ENCODE results near the gene MYH9.

The MYH9 gene

DNA sequence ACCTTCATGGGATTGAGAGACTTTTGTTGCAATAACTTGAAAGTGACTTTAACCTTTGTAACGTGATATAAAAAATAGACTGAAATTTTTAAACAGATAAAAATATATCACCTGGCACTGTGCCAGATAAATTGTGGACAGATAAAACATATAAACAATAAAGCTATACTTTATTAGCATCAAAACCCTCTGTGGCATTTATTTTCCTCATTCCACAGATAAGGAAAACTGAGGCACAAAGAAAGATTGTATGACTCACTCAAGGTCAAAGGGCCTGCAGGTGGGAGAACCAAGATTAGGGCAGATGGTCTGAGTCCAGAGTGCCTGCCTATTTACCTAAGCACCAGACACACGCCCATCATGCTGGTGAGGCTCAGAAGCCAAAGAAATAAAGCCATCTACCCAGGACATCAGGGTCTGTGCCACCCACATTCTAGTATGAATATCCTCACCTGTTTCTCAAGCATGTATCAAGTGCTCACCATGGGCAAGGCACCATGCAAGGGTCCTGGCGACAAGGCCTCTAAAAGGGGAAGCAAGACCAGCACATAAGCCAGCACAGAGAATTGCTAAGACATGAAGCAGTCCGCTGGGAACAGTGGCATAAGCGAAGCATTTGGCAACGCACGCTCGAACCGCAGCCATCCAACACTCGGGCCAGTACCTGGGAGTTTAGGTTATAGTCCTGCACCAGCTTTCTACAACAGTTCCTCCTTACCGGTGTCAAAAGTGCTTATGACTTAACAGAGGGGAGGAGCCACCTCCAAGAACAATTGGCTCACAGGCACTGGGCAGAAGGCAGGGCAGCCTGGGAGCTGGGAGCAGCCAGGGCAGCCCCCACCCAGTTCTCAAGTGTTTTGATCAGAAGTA is 17.6 kb downstream of the MYH9 start:
- Histone ChIP-seq H3K9me3 (ENCODE audit: severe bottlenecking) (no peaks in the 10 kb centered on the region), H3K4me3 (ENCODE audit: severe bottlenecking) (no peak overlapping the region), H3K27me3 (ENCODE audit: insufficient read depth, poor library complexity, severe bottlenecking) (no peaks in the 10 kb centered on the region), H3K36me3 (ENCODE audit: low read depth) (peaks cover 83% of the 10 kb centered on the region), H3K4me1 (ENCODE audit: insufficient read depth, poor library complexity, severe bottlenecking) (peaks cover 100% of the 10 kb centered on the region), H3K27ac (ENCODE audit: poor library complexity, severe bottlenecking) (peak overlapping the region; percentile 96)
- ATAC-seq (ENCODE audit: low read depth) (peak; percentile 19), DNase-seq (ENCODE audit: low spot score) (no peak)
- TF ChIP-seq, protein P1, sequence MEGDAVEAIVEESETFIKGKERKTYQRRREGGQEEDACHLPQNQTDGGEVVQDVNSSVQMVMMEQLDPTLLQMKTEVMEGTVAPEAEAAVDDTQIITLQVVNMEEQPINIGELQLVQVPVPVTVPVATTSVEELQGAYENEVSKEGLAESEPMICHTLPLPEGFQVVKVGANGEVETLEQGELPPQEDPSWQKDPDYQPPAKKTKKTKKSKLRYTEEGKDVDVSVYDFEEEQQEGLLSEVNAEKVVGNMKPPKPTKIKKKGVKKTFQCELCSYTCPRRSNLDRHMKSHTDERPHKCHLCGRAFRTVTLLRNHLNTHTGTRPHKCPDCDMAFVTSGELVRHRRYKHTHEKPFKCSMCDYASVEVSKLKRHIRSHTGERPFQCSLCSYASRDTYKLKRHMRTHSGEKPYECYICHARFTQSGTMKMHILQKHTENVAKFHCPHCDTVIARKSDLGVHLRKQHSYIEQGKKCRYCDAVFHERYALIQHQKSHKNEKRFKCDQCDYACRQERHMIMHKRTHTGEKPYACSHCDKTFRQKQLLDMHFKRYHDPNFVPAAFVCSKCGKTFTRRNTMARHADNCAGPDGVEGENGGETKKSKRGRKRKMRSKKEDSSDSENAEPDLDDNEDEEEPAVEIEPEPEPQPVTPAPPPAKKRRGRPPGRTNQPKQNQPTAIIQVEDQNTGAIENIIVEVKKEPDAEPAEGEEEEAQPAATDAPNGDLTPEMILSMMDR (IDR thresholded peaks at IDR 0.05; ENCODE audit: poor library complexity, severe bottlenecking): no peak

DNA sequence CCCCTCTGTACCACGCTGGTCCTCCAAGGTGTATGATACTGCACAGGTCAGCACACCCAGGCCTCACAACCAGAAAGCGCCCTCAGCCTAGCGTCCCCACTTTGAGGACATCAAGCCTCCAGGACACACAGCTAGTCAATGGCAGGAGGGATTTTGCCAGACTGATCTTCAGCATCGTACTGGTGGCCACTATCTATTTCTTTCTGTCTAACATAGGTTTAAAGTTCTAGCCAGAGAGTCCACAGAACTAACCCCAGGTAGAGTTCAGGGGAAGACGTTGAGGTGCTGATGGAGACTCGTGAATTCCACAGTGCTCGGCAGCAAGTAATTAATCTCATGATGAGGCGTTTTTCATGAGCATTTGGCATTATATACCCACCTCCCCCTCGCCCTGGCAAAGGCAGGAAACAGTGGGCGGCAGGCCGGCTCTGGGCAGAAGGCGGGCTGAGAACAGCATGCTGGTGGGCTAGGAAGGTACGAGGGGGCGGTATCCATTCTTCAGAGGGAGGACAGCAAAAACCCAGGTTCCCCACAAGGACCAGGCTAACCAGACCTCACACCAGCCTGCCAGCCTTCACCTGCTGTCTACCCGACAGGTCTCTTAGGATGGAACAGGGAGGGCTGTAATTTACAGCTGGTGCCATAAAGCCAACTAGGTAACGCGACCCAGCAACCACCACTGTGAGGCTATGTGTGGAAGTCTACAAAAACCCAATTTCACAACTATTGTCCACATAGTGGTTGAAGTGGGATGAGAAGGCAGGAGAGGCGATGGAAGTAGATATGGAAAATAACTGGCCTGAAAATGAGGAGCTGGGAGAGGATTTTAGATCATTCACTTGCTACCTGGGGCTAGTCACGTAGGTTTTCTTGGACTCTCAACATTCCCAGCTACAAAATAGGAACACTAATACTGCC is 18.5 kb downstream of the MYH9 start:
- Histone ChIP-seq H3K4me1 (ENCODE audit: insufficient read depth, poor library complexity, severe bottlenecking) (peaks cover 100% of the 10 kb centered on the region), H3K36me3 (ENCODE audit: low read depth) (peaks cover 82% of the 10 kb centered on the region), H3K9me3 (ENCODE audit: severe bottlenecking) (no peaks in the 10 kb centered on the region), H3K4me3 (ENCODE audit: severe bottlenecking) (no peak overlapping the region), H3K27ac (ENCODE audit: poor library complexity, severe bottlenecking) (peak overlapping the region; percentile 96), H3K27me3 (ENCODE audit: insufficient read depth, poor library complexity, severe bottlenecking) (no peaks in the 10 kb centered on the region)
- ATAC-seq (ENCODE audit: low read depth) (no peak; the same call in 2 of the 3 replicates), DNase-seq (ENCODE audit: low spot score) (no peak)
- TF ChIP-seq, protein P1 (IDR thresholded peaks at IDR 0.05; ENCODE audit: poor library complexity, severe bottlenecking): no peak

DNA sequence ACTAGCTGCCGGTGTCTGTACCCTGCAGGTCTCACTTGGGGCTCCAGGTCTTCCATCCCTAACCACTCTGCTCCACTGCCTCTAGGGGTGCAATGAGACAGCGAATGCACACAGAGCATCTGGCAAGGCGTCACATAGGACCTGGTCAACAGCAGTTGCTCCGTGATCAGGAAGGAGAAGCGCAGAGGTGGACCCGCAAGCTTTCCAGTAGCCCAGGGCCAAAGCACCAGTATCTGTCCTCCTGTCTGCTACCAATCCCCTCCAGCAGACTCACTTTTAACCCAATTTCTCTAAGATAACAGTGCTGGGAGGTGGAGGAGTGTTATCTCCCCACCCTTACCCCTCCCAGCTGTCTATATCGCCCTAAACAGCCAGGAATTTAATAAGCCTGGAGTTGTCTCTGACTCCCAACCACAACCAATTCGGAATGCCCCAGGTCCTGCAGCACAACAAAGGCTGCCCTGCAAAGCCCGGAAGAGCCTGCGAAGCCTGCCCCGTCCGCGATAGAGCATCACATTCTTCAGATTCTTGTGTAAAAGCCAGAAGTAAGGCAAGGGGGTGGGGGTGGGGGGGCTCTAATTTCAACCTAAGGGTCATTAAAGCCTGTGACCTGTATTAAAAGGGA is 19.3 kb downstream of the MYH9 start:
- H3K9me3 ChIP-seq (ENCODE audit: severe bottlenecking): no peaks in the 10 kb centered on the region
- peak overlapping the region; percentile 96 for H3K27ac ChIP-seq (ENCODE audit: poor library complexity, severe bottlenecking)
- DNase-seq (ENCODE audit: low spot score): no peak
- H3K36me3 ChIP-seq (ENCODE audit: low read depth): peaks cover 82% of the 10 kb centered on the region
- TF ChIP-seq, protein P1 (IDR thresholded peaks at IDR 0.05; ENCODE audit: poor library complexity, severe bottlenecking): no peak
- H3K4me1 ChIP-seq (ENCODE audit: insufficient read depth, poor library complexity, severe bottlenecking): peaks cover 100% of the 10 kb centered on the region
- peak; percentile 28 for ATAC-seq (ENCODE audit: low read depth)
- H3K4me3 ChIP-seq (ENCODE audit: severe bottlenecking): no peak overlapping the region
- H3K27me3 ChIP-seq (ENCODE audit: insufficient read depth, poor library complexity, severe bottlenecking): no peaks in the 10 kb centered on the region

DNA sequence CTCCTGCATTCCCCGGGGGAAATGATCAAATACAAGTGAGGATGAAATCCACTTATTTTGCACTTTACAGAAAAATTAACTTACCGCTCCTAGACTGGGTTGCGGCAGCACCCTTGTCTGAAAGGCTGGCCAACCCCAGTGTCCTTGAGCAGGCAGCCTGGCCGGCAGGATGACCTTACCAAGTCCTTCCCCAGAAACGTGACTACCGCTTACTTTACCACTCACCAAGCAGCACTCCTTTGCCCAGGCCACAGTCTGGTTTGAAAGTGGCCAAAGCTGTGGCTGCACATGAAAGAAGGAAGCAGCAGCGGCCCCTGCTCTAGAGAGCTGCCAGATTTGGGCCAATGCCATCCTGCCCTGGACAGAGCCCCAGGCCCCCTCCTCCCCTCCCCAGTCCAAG is 20.3 kb downstream of the MYH9 start:
- no peak for ATAC-seq (ENCODE audit: low read depth)
- Histone ChIP-seq H3K27me3 (ENCODE audit: insufficient read depth, poor library complexity, severe bottlenecking) (no peaks in the 10 kb centered on the region), H3K4me3 (ENCODE audit: severe bottlenecking) (no peak overlapping the region), H3K9me3 (ENCODE audit: severe bottlenecking) (no peaks in the 10 kb centered on the region), H3K27ac (ENCODE audit: poor library complexity, severe bottlenecking) (peak overlapping the region; percentile 96), H3K4me1 (ENCODE audit: insufficient read depth, poor library complexity, severe bottlenecking) (peaks cover 100% of the 10 kb centered on the region), H3K36me3 (ENCODE audit: low read depth) (peaks cover 82% of the 10 kb centered on the region)
- no peak for DNase-seq (ENCODE audit: low spot score)
- TF ChIP-seq, protein P1 (IDR thresholded peaks at IDR 0.05; ENCODE audit: poor library complexity, severe bottlenecking): no peak
